Immature natural killer cell (primary cell): Measurements from ENCODE around the gene CLDN15. TPM values are rescaled to one million over a fixed set of nuclear protein-coding genes. Genes with fewer than 3 reads are reported as not detected.

ENCODE experiments used
- DNase-seq, 3 donors: peaks; one replicate each; pipeline ENCODE4 v3.0.0; 2022; ENCODE audit warnings: mixed read lengths in 1 of 3
- H3K27ac Mint-ChIP-seq, 6 donors: one replicate each; pipeline ENCODE4 v1.8.0; 2020; ENCODE audit warnings: mixed read lengths in 6 of 6, mild to moderate bottlenecking in 5 of 6, inconsistent platforms in 4 of 6, moderate library complexity in 3 of 6
- H3K27me3 Mint-ChIP-seq, 3 donors: one replicate each; pipeline ENCODE4 v1.8.0; 2020 to 2021; ENCODE audit warnings: low read depth in 3 of 3, mild to moderate bottlenecking in 3 of 3, mixed read lengths in 3 of 3, moderate library complexity in 3 of 3, inconsistent platforms in 1 of 3
- H3K36me3 Mint-ChIP-seq, 3 donors: one replicate each; pipeline ENCODE4 v1.8.0; 2020; ENCODE audit warnings: mixed read lengths in 3 of 3, inconsistent platforms in 2 of 3, mild to moderate bottlenecking in 2 of 3
- H3K4me1 Mint-ChIP-seq, 2 donors: one replicate each; pipeline ENCODE4 v1.8.0; 2020; ENCODE audit warnings: inconsistent platforms in 2 of 2, mild to moderate bottlenecking in 2 of 2, mixed read lengths in 2 of 2, moderate library complexity in 1 of 2
- H3K4me3 Mint-ChIP-seq, 5 donors: one replicate each; pipeline ENCODE4 v1.8.0; 2020; ENCODE audit warnings: mild to moderate bottlenecking in 5 of 5, mixed read lengths in 5 of 5, inconsistent platforms in 3 of 5, moderate library complexity in 3 of 5
- H3K9me3 Mint-ChIP-seq, 6 donors: one replicate each; pipeline ENCODE4 v1.8.0; 2020; ENCODE audit warnings: mild to moderate bottlenecking in 6 of 6, mixed read lengths in 6 of 6, inconsistent platforms in 4 of 6, moderate library complexity in 3 of 6
- polyA plus RNA-seq, 3 donors: library from polyadenylated mRNA; unstranded; fragments of 300-500 nt; fragmentation: Illumina TruSeq; gene quantifications; one replicate each; pipeline ENCODE4 v1.2.3, GENCODE V29; 2021

The CLDN15 gene
- polyA plus RNA-seq, 3 donors from 2014 or later = 0.32 to 1.4 TPM; not detected in 1

GRCh38 chr7:101240226-101241014 is 2.8 kb upstream of the CLDN15 start:
- Mint-ChIP-seq H3K4me3 (no peak overlapping the region), H3K4me1 (peaks cover 21 to 22% of the 10 kb centered on the region in 2 donors), H3K9me3 (no peaks in the 10 kb centered on the region), H3K27ac (peak overlapping the region in 1 of 6 donors; percentile 34), H3K27me3 (peaks cover 0 to 5% (median 5%) of the 10 kb centered on the region in 3 donors), H3K36me3 (peaks cover 0 to 3% (median 0%) of the 10 kb centered on the region in 3 donors)
- no peak for DNase-seq

DNA sequence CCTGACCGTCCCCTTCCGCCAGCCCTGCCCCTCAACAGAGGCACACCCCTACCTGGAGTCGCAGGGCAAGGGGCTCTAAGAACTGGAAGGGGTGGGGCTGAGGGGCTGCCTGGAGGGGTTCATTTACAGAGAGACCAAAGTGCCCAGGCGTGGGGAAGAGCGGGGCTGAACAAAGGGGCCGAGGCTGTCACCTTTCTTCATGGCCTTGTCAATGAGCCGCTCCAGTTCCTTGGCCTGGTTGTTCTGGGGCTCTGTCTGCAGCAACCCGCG is 2.3 kb upstream of the CLDN15 start:
- peaks cover 0 to 3% (median 0%) of the 10 kb centered on the region in 3 donors for H3K36me3 Mint-ChIP-seq
- H3K4me3 Mint-ChIP-seq = no peak overlapping the region
- H3K27me3 Mint-ChIP-seq = peaks cover 0 to 5% (median 3%) of the 10 kb centered on the region in 3 donors
- DNase-seq = no peak
- H3K27ac Mint-ChIP-seq = no peak overlapping the region
- peaks cover 15 to 17% of the 10 kb centered on the region in 2 donors for H3K4me1 Mint-ChIP-seq
- H3K9me3 Mint-ChIP-seq = no peaks in the 10 kb centered on the region

DNA sequence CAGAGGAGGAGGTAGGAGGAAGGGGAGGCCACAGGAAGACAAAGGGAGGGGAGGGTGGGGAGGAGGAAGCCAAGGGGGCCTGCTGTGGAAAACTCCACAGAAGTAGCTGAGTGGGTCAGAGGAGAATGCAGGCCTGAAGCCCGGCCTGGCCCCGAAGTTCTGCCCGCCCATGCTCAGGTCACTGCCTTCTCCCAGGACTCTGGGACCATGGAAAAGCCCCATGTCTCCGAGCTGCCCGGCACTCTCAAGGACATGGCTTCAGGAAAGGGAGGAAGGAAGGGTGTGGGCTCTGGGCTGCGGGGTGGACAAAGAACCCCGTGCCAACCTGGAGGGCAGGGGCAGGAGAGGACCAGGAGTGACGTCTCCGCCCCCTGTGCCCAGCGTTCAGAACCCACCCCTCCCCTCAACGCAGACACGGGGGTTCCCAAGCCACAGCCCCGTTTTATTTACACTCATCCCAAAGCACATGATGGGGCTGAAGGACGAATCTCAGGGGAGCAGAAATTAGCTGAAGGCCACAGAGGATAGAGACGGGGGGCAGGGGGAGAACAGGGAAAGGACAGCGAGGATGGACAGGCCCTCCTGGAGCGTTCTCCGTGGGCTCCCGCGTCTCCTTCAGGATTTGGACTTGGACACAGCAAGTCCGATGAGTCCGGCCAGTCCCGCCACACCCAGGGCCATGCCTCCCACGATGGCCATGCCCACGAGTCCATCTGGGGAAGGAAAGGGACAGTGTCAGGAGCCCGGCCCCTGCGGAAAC is 1.8 kb upstream of the CLDN15 start:
- no peak overlapping the region for H3K4me3 Mint-ChIP-seq
- peaks cover 0 to 3% (median 0%) of the 10 kb centered on the region in 3 donors for H3K36me3 Mint-ChIP-seq
- H3K27me3 Mint-ChIP-seq = no peaks in the 10 kb centered on the region
- H3K4me1 Mint-ChIP-seq = peaks cover 10 to 13% of the 10 kb centered on the region in 2 donors
- DNase-seq = no peak
- no peak overlapping the region for H3K27ac Mint-ChIP-seq
- no peaks in the 10 kb centered on the region for H3K9me3 Mint-ChIP-seq

GRCh38 chr7:101238226-101239182 is 902 bp upstream of the CLDN15 start:
- no peaks in the 10 kb centered on the region for H3K27me3 Mint-ChIP-seq
- H3K27ac Mint-ChIP-seq = peak overlapping the region in 1 of 6 donors; percentile 81
- peaks cover 0 to 3% (median 0%) of the 10 kb centered on the region in 3 donors for H3K36me3 Mint-ChIP-seq
- no peak overlapping the region for H3K4me3 Mint-ChIP-seq
- H3K9me3 Mint-ChIP-seq = no peaks in the 10 kb centered on the region
- no peak for DNase-seq
- H3K4me1 Mint-ChIP-seq = peaks cover 2 to 4% of the 10 kb centered on the region in 2 donors

GRCh38 chr7:101236292-101236835 is 1.2 kb downstream of the CLDN15 start:
- no peak for DNase-seq
- no peaks in the 10 kb centered on the region for H3K4me1 Mint-ChIP-seq
- no peak overlapping the region for H3K4me3 Mint-ChIP-seq
- peaks cover 0 to 3% (median 0%) of the 10 kb centered on the region in 3 donors for H3K36me3 Mint-ChIP-seq
- H3K9me3 Mint-ChIP-seq = no peaks in the 10 kb centered on the region
- peak overlapping the region in 1 of 6 donors; percentile 17 for H3K27ac Mint-ChIP-seq
- no peaks in the 10 kb centered on the region for H3K27me3 Mint-ChIP-seq

- no peaks in the 10 kb centered on the region for H3K9me3 Mint-ChIP-seq
- no peak for DNase-seq
- H3K4me3 Mint-ChIP-seq = no peak overlapping the region
- peaks cover 0 to 2% of the 10 kb centered on the region in 2 donors for H3K4me1 Mint-ChIP-seq
- no peak overlapping the region for H3K27ac Mint-ChIP-seq
- H3K36me3 Mint-ChIP-seq = peaks cover 0 to 5% (median 0%) of the 10 kb centered on the region in 3 donors
- peaks cover 0 to 3% (median 0%) of the 10 kb centered on the region in 3 donors for H3K27me3 Mint-ChIP-seq
These were observed 2.1 kb downstream of the CLDN15 start for GRCh38 chr7:101235522-101235921.

GRCh38 chr7:101235050-101235449 is 2.6 kb downstream of the CLDN15 start:
- H3K27me3 Mint-ChIP-seq = peaks cover 0 to 4% (median 0%) of the 10 kb centered on the region in 3 donors
- H3K4me1 Mint-ChIP-seq = peaks cover 0 to 2% of the 10 kb centered on the region in 2 donors
- no peaks in the 10 kb centered on the region for H3K9me3 Mint-ChIP-seq
- H3K4me3 Mint-ChIP-seq = no peak overlapping the region
- H3K27ac Mint-ChIP-seq = no peak overlapping the region
- no peak for DNase-seq
- H3K36me3 Mint-ChIP-seq = peaks cover 0 to 5% (median 0%) of the 10 kb centered on the region in 3 donors

DNA sequence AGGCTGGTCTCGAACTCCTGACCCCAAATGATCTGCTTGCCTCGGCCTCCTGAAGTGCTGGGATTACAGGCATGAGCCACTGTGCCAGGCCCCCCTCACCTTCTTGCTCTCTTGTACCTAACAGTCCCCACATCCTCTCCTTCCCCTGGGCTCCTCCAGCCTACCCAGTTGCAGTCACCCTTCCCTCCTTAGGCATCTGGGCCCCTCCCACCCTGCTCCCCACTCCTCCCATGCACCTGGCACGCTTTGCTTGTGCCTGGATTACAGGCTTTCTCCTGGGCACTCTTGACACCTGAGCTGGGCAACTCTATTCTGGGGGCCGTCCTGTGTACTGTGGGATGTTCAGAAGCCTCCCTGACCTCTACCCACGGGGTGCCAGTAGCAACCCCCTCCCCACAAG is 3.0 kb downstream of the CLDN15 start:
- peaks cover 0 to 5% (median 0%) of the 10 kb centered on the region in 3 donors for H3K36me3 Mint-ChIP-seq
- no peaks in the 10 kb centered on the region for H3K9me3 Mint-ChIP-seq
- no peak overlapping the region for H3K27ac Mint-ChIP-seq
- DNase-seq = no peak
- no peak overlapping the region for H3K4me3 Mint-ChIP-seq
- peaks cover 0 to 4% (median 0%) of the 10 kb centered on the region in 3 donors for H3K27me3 Mint-ChIP-seq
- peaks cover 0 to 2% of the 10 kb centered on the region in 2 donors for H3K4me1 Mint-ChIP-seq

GRCh38 chr7:101233907-101234547 is 3.6 kb downstream of the CLDN15 start:
- DNase-seq = no peak
- peaks cover 0 to 2% of the 10 kb centered on the region in 2 donors for H3K4me1 Mint-ChIP-seq
- no peak overlapping the region for H3K4me3 Mint-ChIP-seq
- H3K27ac Mint-ChIP-seq = no peak overlapping the region
- peaks cover 0 to 4% (median 0%) of the 10 kb centered on the region in 3 donors for H3K27me3 Mint-ChIP-seq
- peaks cover 0 to 8% (median 4%) of the 10 kb centered on the region in 3 donors for H3K36me3 Mint-ChIP-seq
- no peaks in the 10 kb centered on the region for H3K9me3 Mint-ChIP-seq

DNA sequence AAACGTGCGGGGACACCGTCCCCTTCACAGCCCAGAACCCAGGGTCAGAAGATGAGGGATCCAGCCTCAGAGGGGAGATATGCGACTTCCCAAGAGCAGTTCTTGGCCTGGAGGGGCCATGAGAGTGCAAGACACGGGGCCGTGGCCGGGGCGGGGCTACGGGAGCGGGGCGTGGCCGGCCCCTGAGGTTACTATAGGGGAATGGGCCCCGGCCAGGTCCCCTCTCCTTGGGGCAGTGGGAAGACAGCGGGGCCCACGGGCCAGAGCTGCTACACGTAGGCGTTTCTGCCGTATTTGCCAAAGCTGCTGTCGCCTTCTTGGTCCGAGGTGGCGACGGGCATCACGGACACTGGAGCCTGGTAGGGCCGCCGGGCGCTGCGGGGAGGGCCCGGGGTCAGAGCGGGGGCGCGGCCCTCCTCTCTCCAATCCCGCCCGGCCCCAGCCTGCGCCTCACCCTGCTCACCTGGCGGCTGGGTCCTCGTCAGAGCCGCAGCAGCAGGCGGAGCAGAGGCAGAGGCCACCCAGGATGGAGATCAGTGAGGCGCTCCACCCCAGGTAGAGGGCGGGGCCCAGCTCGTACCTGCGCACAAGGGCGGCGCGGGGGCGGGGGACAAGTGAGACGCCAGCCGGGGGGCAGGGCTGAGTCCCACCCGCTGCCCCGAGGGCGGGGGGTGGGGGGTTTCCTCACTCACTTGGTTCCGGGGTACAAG is 5.3 kb downstream of the CLDN15 start:
- Mint-ChIP-seq H3K9me3 (no peaks in the 10 kb centered on the region), H3K4me1 (peaks cover 0 to 2% of the 10 kb centered on the region in 2 donors), H3K36me3 (peaks cover 0 to 7% (median 5%) of the 10 kb centered on the region in 3 donors), H3K4me3 (no peak overlapping the region), H3K27ac (no peak overlapping the region), H3K27me3 (peaks cover 0 to 4% (median 0%) of the 10 kb centered on the region in 3 donors)
- no peak for DNase-seq

- peaks cover 0 to 4% (median 0%) of the 10 kb centered on the region in 3 donors for H3K27me3 Mint-ChIP-seq
- H3K27ac Mint-ChIP-seq = no peak overlapping the region
- H3K9me3 Mint-ChIP-seq = no peaks in the 10 kb centered on the region
- no peak overlapping the region for H3K4me3 Mint-ChIP-seq
- H3K36me3 Mint-ChIP-seq = peaks cover 0 to 10% (median 5%) of the 10 kb centered on the region in 3 donors
- peaks cover 0 to 2% of the 10 kb centered on the region in 2 donors for H3K4me1 Mint-ChIP-seq
- no peak for DNase-seq
These were observed 6.0 kb downstream of the CLDN15 start for GRCh38 chr7:101231644-101232043.

- no peak overlapping the region for H3K4me3 Mint-ChIP-seq
- H3K4me1 Mint-ChIP-seq = peaks cover 0 to 4% of the 10 kb centered on the region in 2 donors
- no peak overlapping the region for H3K27ac Mint-ChIP-seq
- no peak for DNase-seq
- H3K27me3 Mint-ChIP-seq = peaks cover 0 to 4% (median 0%) of the 10 kb centered on the region in 3 donors
- H3K9me3 Mint-ChIP-seq = no peaks in the 10 kb centered on the region
- peaks cover 0 to 24% (median 8%) of the 10 kb centered on the region in 3 donors for H3K36me3 Mint-ChIP-seq
These were observed 10.9 kb downstream of the CLDN15 start for GRCh38 chr7:101226721-101227120.
